Cardiac fibroblast (primary cell): ENCODE measurements around the gene DNAH12.

Source experiments
- DNase-seq, 2 donors: peaks; one replicate each; pipeline versions ENCODE4 v3.0.0 to v3.0.0-alpha.2; 2010; ENCODE audit warnings: low read depth in 2 of 2
- H3K4me3 ChIP-seq, 2 donors: replicated peaks in 1 of 2; 1 replicate in 1 of 2; 2 replicates in 1 of 2; pipeline ENCODE4 v1.5.1; 2011; ENCODE audit warnings: low read depth in 2 of 2, low read length in 2 of 2, mild to moderate bottlenecking in 2 of 2, moderate library complexity in 1 of 2
- CTCF ChIP-seq: IDR thresholded peaks from one replicate; pipeline ENCODE4 v1.5.1; 2011; ENCODE audit warnings: low read depth, mild to moderate bottlenecking, low read length, inconsistent platforms

DNAH12 gene

GRCh38 chr3:57559526-57559925 lies 15.4 kb upstream of the DNAH12 start:
- H3K4me3 ChIP-seq = no peak overlapping the region
- TF ChIP-seq CTCF = no peak
- peak; percentile 39 to 58 for DNase-seq

- peak; percentile 37 to 60 for DNase-seq
- TF ChIP-seq CTCF = no peak
- peak overlapping the region; percentile 88 to 89 for H3K4me3 ChIP-seq
These were observed 13.0 kb upstream of the DNAH12 start for GRCh38 chr3:57557085-57557537.

GRCh38 chr3:57556459-57557084 lies 12.4 kb upstream of the DNAH12 start:
- peak overlapping the region; percentile 88 to 89 for H3K4me3 ChIP-seq
- DNase-seq = peak in 1 of 2 donors; percentile 34
- TF ChIP-seq CTCF = no peak

- no peak for TF ChIP-seq CTCF
- DNase-seq = peak; percentile 91 to 96
- H3K4me3 ChIP-seq = peak within 1 kb of the TSS; percentile 88 to 89
These were observed 11.8 kb upstream of the DNAH12 start, which contains the start of gene PDE12 for GRCh38 chr3:57555738-57556458. Gene PDE12 (plus strand): TSS chr3:57556274. CDS start chr3:57556380, 106 bp downstream.

- no peak for DNase-seq
These were observed 11.2 kb upstream of the DNAH12 start for GRCh38 chr3:57555306-57555705.

GRCh38 chr3:57546616-57547015 lies 2.5 kb upstream of the DNAH12 start:
- H3K4me3 ChIP-seq = no peak overlapping the region
- DNase-seq = no peak
- TF ChIP-seq CTCF = no peak

More at GRCh38 chr3:57555306-57555705, 11.2 kb upstream of the DNAH12 start:
- peak overlapping the region; percentile 88 to 89 for H3K4me3 ChIP-seq
- no peak for TF ChIP-seq CTCF
